HG03103 (cell line): ENCODE measurements around the gene SERPINB1.
"Not testable (repeated sequence)": the region's sequence is repeated elsewhere in the genome, so short reads cannot be mapped to it uniquely, and the experiment has no call there.

Experiments used
- ATAC-seq: cut with Tn5 transposase; IDR thresholded peaks from one replicate; pipeline ENCODE4 v1.9.1; 2021; ENCODE audit warnings: low read depth; ENCODE audit not compliant: unreplicated experiment

Gene SERPINB1

DNA sequence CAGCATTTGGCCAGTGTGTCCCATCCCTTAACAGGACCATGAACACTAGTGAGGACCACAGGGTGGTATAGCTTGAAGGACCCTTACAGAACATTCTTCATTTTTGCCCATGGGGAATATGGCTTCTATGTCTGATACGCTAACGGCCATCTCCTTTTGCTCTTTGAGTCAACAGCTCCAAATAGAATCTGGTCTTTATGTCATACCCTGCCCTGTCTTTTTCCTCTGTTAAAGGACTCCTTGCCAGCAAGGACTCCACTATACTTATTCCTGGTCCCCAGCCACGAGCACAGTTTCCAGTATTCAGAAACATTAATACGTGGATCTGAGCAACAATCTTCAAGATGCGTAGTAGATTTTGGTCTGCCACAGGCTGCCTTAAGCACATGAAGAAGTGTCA, 22.5 kb downstream of the SERPINB1 start:
- ATAC-seq, result no peak

DNA sequence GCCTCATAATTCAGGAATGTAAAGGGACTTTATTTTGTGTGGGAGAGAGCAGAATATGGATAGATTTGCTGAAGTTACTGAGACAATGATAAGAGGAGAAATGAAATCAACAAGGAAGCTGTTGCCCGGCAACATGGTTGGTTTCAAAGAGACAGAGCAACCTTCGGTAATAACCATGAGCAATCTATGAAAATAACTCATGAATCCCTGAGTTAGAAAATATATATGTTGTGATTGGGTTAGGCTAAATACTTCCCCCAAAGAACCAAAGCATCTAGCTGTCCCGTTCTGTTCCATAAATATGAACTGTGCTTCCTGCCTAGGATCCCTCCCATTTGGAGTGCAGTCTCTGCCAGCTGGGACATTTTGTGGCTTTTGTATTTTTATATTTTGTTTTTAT, 23.1 kb downstream of the SERPINB1 start:
- no peak for ATAC-seq

DNA sequence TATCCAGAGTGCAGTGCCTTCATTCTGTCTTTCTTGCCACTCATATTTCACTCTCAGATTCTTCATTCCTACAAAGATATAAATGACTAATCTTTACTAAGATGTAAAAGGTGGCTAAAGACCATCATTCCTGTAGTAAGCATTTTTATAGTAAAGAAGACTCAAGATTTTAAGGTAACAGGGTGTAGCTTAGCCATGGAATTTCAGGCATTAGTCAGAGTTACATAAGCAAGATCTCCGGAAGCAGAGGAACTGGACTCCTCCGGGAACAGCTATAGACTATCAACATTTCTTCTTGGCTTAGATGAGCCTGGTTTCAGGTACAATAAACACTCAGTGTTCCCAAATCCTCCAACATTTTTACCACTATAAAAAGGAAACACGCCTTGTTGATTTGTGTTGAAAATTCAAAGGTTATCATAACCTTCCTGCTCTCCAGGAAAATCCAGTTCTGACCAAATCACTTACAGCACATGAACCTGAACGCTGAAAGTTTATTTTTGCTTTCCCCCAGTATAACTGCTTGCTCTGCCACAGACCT, 23.7 kb downstream of the SERPINB1 start:
- ATAC-seq, result no peak

DNA sequence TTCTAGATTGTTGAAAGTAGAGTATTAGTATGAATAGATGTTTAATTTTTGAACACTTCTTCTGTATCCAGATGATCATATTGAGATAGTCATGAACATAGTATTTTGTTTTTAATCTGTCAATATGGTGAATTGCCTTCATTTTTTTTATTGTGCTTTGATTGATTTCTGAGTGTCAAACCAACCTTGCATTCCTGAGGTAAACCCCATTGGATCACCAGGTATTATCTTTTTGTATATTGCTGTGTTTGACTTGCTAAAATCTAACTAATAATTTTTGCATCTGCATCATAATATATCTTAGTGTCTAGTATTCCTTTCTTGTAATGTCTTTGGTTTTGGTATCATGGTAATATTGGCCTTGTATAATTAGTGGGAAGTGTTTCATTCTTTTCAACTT, 25.5 kb downstream of the SERPINB1 start:
- ATAC-seq, result no peak

DNA sequence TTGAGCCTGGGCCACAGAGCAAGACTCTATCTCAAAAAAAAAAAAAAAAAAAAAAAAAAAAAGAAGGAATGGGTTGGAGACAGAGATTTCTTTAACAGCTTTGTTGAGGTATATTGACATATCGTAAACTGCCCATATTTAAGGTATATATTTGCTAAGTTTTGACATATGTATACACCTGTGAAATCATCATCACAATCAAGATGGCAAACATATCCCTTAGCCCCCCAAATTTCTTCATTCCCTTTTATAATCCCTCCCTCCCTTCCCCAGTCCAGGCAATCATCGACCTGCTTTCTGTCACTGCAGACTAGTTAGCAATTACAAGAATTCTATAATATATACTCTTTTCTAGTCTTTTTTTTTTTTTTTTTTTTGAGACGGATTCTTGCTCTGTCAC, 29.0 kb downstream of the SERPINB1 start:
- ATAC-seq, result no peak

DNA sequence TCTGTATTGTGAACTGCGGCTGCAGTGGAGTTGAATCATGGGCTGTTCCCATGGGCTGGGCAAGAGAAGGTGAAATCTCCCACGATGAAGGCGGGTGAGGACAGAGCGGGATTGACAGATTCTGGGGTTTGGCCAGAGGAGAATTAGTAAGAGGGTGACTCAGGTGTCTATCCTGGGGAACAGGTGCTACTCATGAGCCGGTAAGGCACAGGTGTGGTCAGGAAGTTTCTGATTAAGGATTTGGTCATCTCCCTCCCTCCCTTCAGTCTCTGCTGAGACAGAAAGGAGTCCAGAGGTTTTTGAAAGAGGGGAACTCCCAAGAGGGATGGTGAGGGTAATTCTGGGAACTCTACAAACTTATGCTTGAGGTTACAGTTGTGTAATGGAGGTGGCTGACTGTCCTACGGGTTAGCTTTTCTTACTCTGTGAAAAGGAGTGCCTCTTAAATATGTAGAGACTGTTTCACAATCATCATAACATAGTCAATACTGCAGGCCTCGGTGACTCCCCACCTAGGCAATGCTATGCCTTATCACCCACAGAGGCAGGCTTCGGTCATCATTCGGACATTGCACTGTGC, 31.5 kb downstream of the SERPINB1 start:
- no peak for ATAC-seq

DNA sequence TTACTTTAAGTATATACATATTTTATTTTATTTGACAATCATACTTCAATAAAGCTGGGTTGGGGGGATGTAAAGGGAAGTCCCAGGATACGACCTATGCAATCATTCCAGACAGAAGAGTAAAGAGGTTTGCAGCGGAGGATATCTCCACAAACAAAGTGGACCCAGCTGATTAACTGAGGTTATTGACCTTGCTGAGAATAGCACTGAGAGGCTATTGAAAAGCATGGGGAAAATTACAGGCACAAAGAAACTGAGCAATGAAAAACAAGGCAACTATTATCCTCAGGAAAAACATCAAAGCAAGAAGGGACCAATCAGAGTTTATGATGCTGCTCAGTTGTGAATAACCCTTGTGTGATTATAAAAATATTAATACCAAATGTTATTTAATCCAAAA, 32.6 kb downstream of the SERPINB1 start:
- ATAC-seq, result no peak

DNA sequence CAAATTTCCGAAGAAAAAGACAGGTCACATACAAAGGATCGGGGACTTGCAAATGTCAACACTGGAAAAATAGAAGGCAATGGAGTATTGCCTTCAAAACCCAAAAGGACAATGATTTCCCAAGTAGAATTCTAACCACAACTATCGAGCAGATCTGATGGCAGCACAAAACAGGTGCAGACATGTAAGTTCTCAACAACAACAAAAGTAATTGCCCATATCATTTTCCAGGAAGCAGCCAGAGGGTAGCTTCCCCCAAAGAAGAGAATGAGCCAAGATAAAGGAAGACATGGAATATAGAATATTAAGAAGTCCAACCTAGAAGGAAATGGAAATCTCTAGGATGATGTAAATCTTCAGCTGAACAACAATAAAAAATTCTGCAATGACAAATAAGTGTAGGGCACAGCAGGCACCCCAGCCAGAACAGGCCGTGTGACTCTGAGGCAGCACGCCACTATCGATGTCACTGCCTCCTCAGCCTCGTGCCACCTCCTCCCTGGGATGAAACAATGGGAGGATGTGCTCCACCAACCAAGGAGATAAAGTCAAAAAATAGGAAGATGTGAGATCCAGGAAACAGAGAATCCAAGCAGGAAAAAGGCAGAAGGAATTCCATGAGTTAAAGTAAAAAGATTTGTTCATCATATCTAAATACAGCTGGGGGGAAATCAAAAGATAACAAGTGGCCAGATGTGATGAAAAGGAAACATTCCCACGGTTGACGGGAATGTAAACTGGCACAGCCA, 34.1 kb downstream of the SERPINB1 start:
- no peak for ATAC-seq

DNA sequence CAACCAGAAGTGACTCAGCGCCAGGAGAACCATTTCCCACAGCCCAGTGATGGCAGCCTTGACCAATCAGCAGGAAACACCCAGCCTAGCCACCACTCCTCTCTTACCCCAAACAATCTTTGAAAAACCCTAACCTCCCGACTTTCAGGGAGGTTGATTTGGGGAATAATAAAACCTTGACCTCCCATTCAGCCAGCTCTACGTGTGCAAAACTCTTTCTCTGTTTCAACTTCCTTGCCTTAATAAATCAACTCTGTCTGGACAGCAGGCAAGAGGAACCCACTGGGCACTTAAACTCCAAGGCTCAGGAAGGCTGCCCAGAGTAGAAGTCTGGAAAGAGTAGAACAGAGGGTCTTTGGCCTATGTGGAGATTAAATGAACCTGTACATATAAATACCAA, 35.0 kb downstream of the SERPINB1 start:
- no peak for ATAC-seq

DNA sequence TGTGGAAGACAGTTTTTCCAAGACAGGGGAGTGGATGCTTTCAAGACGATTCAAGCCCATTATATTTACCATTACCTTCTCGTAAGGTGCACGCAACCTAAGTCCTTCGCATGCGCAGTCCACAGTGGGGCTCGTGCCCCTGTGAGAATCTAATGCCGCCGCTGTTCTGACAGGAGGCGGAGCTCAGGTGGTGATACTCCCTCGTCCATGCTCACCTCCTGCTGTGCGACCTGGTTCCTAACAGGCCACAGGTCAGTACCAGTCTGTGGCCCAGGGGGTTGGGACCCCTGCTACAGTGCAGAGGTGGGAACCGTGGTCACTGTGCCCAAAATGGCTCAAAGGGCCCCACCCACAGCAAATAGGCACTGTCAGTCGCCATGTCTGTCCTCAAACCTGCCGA, 36.6 kb downstream of the SERPINB1 start:
- ATAC-seq, result no peak

DNA sequence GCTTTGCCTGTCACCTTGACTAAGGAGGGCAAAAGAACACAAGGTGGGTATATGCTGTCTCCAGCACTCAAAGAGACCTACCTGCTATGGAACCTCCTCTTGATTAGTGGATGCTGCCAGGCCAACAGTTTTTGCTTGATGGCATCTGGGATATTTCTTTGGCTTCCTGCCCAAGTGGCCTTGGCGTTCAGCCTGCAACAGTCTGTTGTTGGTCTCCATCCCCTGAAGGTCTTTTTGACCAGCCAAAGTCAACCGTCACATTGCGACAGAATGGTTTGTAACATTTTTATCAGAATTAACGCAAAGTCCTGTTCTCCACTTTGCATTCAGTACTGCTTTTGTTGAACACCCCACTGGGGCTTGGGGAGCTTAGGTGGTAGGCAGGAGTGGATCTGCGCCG, 37.1 kb downstream of the SERPINB1 start:
- no peak for ATAC-seq

DNA sequence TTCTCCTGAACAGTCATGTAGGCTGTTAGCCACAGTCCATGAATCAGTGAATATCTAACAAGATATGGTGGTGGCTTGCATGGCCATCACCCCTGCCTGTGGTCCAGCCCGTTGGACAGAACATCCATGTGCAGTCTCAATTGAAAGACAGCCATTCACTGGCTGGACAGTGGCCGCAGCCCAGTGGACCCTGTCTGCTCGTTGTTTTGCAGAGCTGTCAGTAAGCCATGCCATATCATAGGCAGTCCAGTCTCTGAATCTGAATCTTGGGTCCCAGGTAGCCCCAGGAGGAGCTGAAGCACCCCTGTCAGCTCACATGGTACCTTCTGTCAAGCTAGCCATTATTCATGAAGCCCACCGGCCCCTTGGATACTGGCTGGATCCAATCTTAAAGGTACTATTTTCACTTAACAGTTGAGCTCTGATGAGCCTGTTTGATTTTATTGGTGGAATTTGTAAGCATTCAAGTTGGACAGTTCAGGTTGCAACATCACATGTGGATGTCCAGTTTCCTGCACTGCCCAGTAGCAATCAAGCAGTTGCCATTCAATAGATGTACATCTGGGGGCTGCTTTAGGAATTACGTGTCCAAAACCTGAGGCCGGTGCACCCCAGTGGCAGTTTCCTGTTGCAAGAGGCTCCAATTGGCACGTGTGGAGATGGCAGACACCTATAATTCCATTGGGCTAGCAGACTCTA, 37.8 kb downstream of the SERPINB1 start:
- no peak for ATAC-seq

DNA sequence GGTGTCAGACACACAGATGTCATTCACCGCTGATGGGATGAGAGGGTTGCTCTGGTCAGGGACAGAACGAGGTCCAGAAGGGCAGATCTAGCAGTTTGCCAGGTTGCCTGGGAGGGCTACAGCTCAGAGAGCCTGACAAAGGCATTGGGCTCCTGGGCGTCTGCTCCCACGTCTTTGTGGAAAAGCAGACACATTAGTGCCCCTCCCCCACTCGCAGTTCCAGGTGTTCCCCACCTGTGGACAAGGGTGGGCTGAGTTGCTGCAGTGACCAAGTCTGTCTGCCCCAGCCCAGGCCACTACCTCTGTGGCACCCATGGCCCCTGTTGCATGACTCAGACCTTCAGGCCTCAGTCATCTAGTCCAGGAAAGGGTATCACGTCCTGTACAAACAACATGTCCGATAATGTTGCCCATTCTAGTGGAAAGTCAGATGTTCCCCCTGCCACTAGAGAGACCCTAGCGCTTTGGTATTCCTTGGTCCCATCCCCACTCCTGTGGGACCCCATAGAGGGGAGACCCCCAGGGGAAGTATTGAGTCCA, 39.1 kb downstream of the SERPINB1 start:
- no peak for ATAC-seq

DNA sequence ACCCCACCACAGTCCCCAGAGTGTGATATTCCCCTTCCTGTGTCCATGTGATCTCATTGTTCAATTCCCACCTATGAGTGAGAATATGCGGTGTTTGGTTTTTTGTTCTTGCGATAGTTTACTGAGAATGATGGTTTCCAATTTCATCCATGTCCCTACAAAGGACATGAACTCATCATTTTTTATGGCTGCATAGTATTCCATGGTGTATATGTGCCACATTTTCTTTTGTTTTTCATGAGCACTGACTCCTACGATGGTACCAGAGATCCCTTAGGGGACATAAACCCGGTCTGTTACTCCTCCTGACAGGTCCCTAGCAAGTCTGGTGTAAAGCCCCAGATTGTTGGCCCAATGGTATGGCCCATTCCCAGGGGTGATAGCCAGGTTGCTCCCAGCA, 40.0 kb downstream of the SERPINB1 start:
- ATAC-seq, result not testable (repeated sequence)

DNA sequence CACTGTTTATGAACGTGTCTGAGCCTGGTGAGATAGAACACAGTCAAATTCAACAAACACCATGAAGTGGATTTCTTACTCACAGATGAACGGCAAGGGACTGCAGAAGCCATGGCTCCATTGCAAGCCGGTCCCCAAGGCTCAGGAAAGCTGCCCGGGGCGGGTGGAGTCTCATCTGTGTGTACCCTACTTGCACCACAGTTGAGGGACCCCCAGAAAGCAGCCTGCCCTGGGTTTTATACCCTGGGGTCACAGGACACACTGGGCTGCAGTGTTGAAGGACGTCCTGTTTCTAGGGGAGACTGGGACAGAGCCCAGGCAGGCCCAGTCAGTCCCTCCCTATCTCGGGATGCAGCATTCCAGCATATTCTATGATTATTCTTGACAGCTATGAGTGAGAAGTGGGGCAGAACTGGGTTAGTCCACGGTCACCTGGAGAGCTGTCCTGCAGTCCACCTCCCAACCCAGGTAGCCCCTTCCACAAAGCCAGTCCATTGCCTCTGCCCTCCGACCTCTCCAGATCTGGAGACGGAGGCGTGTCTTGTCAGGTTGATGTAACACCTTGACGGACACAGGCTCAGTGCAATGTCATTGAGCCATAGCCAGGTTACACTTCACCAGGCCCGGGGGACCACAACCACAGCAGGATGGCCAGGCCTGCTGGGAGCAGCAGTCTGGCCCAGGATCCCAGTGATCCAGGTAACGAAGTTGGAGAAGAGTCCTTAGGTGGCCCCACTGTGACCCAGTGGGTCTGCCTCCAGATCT, 40.9 kb downstream of the SERPINB1 start:
- ATAC-seq, result no peak

DNA sequence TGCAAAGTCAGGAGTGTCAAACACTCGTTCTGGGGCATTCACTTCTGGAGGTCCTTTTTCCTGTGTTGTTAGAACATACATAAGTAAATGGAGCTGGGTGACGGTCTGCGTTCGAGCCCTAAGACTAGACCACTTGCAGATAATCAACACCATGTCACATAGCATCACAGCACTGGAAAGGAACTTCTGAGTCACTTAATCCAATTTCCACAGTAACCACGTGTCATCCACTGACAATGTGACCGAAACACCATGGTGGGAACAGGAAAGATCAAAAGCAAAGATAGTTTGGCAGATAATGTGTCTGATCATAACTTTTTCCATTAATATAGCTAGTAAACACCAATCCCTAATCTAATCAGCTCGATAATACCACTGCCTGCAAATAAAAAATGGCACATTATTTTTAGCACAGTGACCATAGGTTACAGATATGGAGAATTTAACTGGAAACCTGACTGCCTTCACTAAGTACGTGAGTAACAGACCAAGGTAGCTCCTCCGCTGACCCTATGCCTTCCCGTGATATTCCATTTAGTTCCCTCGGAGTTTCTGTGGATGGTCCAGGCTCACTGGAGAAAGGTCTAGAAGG, 41.6 kb downstream of the SERPINB1 start:
- ATAC-seq, result no peak

DNA sequence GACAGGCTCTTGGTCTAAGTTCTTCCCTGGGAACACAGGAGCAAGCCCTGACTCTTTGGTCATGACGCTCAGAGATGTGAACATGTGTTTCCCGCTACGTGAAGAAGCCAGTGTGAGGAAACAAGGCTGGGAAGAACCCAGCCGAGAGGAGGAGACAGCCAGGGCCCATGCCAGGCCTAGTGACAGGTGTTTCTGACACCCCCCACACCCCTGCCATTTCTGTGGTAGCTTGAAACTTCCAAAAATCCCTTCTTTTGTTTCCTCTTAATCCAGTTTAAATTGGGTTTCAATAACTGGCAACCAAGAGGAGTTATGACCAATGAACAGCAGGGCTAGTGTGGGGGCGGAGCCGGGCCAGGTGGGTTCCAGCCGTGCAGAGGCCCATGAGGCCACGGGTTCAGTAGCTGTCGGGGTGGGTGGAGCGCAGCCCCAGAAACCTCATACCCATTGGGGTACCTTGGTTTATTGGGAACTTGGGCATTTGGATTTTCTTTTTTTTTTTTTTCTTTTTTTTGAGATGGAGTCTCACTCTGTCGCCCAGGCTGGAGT, 43.0 kb downstream of the SERPINB1 start:
- no peak for ATAC-seq

DNA sequence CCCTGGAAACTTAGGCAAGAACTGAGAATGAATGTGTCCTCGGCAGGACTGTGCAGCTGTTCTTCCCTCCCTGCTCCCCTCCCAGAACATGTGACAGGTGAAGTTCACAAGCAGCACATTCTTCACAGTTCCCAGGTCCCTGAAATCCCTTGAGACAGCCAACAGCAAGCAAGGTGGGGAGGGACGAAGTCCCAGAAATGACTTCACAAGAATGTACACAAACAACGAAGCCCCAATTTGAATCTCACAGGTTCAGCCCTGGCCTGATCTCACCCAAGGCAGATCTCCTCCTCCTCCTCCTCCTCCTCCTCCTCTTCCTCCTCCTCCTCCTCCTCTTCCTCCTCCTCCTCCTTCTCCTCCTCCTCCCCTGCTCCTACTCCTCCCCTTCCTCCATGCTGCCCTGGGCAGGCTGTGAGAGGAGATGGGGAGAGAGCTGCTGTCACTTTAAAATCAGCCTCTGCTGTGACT, 44.1 kb downstream of the SERPINB1 start:
- ATAC-seq, result no peak

DNA sequence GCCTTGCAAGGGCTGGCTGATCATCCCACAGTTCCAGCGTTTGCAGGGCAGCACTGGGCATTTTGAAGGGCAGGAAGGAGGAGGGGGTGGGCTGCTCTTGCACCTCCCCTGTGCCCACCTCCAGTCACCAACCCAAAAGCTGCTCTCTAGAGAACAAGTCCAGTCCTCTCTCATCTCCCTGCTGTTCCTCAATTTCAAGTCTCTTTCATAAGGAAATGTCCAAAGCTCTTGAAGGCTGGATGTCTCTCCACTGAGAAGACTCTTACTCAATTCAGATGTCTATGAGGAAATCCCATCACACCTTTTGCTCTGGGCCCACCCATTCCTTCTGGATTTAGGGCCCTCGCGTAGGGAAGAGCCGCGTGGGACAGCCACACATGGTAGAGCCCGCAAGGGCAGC, 44.8 kb downstream of the SERPINB1 start:
- ATAC-seq, result no peak

DNA sequence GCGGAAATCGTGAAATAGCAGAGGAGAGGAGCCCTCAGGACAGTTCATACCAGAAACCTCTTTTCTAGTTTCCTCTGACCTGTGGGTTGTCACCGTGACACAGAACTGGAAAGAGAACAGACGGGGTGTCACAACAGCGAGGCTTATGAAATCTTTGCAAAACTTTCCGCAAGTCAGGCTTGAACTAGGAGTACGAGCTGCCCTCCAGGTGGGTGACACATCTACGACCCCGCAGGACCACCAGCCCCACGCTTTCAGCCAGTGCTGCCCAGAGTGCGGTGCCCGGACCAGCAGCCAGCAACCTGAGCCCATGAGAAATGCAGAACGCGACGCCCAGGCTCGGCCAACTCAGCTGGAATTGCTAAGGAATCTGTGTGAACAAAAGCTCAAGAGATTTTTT, 45.7 kb downstream of the SERPINB1 start:
- ATAC-seq, result no peak
